Thoracic aorta (tissue), 2 donors: ENCODE measurements around the gene TPO. TPM values are rescaled to one million over a fixed set of nuclear protein-coding genes. Genes with fewer than 3 reads are reported as not detected.
A peak's percentile ranks its signal among the peaks of the same experiment; 100 is the strongest.

ENCODE experiments used
- ATAC-seq: fragments of 150-250 bp; one replicate; pipeline ENCODE4 v1.8.0; 2017; ENCODE audit warnings: low read depth; ENCODE audit not compliant: insufficient number of reproducible peaks, low FRiP score
- DNase-seq: peaks from one replicate; pipeline ENCODE4 v3.0.0-alpha.2; 2020; ENCODE audit warnings: low spot score
- H3K27ac ChIP-seq, 2 donors: fragments of 200-600 bp; sonication (generic); 1 replicate in 1 of 2; 2 replicates in 1 of 2; pipeline ENCODE4 v1.5.1; 2016; ENCODE audit warnings: mild to moderate bottlenecking in 2 of 2, moderate library complexity in 2 of 2
- H3K27me3 ChIP-seq: fragments of 200-600 bp; sonication (generic); replicated peaks from 2 replicates; pipeline ENCODE4 v1.6.0; 2016; ENCODE audit warnings: mild to moderate bottlenecking; ENCODE audit not compliant: insufficient read depth
- H3K36me3 ChIP-seq: fragments of 200-600 bp; sonication (generic); one replicate; pipeline ENCODE4 v1.5.1; 2016
- H3K4me1 ChIP-seq, 2 donors: fragments of 200-600 bp; sonication (generic); 1 replicate in 1 of 2; 2 replicates in 1 of 2; pipeline versions ENCODE4 v1.5.1 to v1.6.0; 2016; ENCODE audit warnings: low read depth in 2 of 2, mild to moderate bottlenecking in 1 of 2; ENCODE audit not compliant: control insufficient read depth in 1 of 2
- H3K4me3 ChIP-seq: fragments of 200-600 bp; sonication (generic); 2 replicates; pipeline ENCODE4 v1.5.1; 2016; ENCODE audit warnings: mild to moderate bottlenecking
- H3K9me3 ChIP-seq: fragments of 200-600 bp; sonication (generic); 2 replicates; pipeline ENCODE4 v1.5.1; 2016
- total RNA-seq, 2 donors: library from RNA; depleted of rRNA; stranded (reverse); fragments of >200 nt; gene quantifications; one replicate each; pipeline versions ENCODE4 v1.1.0 to v1.2.3, GENCODE V29; 2016
- TF ChIP-seq, protein P1 (sequence below): fragments of 200-600 bp; sonication (generic); IDR thresholded peaks from one replicate; pipeline ENCODE4 v1.5.1; 2019; ENCODE audit warnings: antibody characterized with exemption

The TPO gene
- total RNA-seq, 2 donors from 2014 or later: 8.1 to 24.1 TPM

DNA sequence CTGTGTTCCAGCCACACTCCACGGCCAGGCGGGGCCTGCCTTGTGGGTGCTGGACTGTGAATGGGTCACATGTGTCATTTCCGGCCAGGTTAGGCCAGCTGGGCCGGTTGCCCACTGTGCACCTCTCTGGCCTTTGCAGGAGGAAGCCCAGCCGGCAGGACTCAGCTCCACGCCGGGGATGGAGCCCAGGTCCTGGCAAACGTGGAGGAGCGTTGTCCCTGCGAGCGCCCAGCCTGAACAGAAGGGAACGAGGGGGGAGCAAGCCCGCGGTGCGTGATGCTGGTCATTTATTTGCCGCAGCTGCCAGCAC lies 178.2 kb downstream of the TPO start:
- H3K36me3 ChIP-seq: no peaks in the 10 kb centered on the region
- ATAC-seq: no peak
- H3K4me3 ChIP-seq: peak overlapping the region; percentile 61
- TF ChIP-seq, protein P1, sequence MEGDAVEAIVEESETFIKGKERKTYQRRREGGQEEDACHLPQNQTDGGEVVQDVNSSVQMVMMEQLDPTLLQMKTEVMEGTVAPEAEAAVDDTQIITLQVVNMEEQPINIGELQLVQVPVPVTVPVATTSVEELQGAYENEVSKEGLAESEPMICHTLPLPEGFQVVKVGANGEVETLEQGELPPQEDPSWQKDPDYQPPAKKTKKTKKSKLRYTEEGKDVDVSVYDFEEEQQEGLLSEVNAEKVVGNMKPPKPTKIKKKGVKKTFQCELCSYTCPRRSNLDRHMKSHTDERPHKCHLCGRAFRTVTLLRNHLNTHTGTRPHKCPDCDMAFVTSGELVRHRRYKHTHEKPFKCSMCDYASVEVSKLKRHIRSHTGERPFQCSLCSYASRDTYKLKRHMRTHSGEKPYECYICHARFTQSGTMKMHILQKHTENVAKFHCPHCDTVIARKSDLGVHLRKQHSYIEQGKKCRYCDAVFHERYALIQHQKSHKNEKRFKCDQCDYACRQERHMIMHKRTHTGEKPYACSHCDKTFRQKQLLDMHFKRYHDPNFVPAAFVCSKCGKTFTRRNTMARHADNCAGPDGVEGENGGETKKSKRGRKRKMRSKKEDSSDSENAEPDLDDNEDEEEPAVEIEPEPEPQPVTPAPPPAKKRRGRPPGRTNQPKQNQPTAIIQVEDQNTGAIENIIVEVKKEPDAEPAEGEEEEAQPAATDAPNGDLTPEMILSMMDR: no peak
- no peak overlapping the region for H3K27ac ChIP-seq
- H3K27me3 ChIP-seq: no peaks in the 10 kb centered on the region
- H3K4me1 ChIP-seq: peaks cover 10 to 30% of the 10 kb centered on the region in 2 donors
- no peak for DNase-seq
- no peaks in the 10 kb centered on the region for H3K9me3 ChIP-seq
